Measurements from ENCODE around the gene IGFBPL1.
"Not testable (repeated sequence)": the region's sequence is repeated elsewhere in the genome, so short reads cannot be mapped to it uniquely, and the experiment has no call there.

Gene IGFBPL1, protein sequence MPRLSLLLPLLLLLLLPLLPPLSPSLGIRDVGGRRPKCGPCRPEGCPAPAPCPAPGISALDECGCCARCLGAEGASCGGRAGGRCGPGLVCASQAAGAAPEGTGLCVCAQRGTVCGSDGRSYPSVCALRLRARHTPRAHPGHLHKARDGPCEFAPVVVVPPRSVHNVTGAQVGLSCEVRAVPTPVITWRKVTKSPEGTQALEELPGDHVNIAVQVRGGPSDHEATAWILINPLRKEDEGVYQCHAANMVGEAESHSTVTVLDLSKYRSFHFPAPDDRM

GRCh38 chr9:38423973-38424843 lies at the start of gene IGFBPL1:
TSS of gene IGFBPL1 (minus strand) at chr9:38424454. CDS start at chr9:38424424, 30 bp downstream.
- DNase-seq, result peak; percentile 17

DNA sequence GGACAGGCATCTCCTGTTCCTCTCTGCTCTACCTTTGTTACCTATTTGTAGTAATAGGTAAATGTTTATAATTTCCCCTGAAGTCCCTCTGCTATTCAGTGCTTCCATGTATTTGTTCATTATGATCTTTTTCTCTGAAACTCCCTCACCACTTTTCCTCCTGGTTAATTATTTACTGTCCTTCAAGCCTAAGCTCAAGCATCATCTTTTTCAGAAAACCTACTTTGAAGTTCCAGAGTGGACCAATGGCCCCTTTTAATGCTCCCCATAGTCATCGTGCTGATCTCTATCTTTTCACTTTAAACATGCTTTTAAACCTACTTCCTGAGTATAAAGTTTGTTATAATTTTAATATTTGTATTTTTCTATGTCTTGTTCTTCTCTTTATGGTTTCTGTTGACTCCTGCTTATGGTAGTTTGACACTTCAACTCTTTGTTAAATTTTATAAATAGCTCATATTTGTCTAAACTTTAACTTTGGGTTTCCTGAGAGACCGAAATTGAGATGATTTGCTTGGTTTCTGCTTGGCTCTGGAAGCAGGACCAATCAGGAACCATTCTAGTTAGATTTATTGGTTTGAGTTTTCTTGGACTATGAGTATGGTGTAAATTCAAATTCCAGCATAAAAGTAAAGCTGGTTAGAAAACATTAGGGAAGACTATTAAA lies 48.5 kb upstream of the IGFBPL1 start:
- not testable (repeated sequence) for DNase-seq

DNA sequence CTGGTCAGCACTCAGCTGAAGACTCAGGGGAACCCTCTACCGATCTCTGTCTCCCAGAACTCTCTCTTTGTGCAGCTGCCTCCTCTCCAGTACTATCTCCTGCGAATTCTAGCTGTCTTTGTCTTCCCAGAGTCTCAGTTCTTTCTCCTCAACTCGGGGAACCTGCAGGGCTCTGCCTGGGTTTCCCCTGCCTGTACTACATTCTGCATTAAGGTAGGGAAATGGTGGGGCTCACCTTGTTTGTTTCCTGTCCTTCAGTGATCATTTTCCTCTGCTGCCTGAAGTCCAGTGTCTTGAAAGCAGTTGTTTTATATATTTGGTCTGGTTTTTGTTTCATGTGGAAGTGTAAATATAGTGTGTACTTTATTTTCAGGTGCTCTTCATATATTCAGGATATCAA lies 43.1 kb upstream of the IGFBPL1 start:
- no peak for DNase-seq

DNA sequence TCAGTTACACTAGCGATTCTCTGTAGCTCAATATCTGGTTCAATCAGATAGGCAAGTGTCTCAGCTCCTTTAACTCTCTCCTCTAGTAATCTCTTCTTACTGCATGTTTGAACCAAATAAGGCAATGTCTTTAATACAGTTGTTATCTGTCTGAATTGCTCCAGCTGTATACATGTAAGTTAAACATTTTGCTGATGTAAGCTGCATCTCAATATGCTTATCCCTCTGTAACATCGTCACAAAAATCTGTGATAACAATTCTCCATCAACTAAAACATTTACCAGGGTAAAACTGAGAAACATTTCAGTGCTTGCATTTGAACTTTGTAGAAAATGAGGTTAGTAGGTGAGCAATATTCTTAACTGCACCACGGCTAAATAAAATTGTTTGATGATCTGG lies 29.6 kb upstream of the IGFBPL1 start:
- no peak for DNase-seq

DNA sequence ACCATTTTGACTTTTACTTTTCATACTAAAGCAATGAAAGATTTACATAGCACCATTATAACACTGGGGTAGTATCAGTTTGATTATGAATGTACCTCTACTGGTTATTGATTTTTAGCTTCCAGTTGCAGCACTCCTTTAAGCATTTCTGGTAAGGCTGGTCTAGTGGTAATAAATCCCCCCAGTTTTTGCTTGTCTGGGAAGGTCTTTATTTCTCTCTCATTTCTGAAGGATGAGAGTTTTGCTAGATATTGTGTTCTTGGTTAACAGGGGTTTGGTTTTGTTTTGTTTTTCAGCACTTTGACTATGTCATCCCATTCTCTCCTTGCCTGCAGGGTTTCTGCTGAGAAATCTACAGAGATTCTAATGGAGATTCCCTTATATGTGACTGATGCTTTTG lies 26.9 kb upstream of the IGFBPL1 start:
- DNase-seq, result no peak

- no peak for DNase-seq
These were observed 23.4 kb upstream of the IGFBPL1 start for GRCh38 chr9:38447703-38448102.

DNA sequence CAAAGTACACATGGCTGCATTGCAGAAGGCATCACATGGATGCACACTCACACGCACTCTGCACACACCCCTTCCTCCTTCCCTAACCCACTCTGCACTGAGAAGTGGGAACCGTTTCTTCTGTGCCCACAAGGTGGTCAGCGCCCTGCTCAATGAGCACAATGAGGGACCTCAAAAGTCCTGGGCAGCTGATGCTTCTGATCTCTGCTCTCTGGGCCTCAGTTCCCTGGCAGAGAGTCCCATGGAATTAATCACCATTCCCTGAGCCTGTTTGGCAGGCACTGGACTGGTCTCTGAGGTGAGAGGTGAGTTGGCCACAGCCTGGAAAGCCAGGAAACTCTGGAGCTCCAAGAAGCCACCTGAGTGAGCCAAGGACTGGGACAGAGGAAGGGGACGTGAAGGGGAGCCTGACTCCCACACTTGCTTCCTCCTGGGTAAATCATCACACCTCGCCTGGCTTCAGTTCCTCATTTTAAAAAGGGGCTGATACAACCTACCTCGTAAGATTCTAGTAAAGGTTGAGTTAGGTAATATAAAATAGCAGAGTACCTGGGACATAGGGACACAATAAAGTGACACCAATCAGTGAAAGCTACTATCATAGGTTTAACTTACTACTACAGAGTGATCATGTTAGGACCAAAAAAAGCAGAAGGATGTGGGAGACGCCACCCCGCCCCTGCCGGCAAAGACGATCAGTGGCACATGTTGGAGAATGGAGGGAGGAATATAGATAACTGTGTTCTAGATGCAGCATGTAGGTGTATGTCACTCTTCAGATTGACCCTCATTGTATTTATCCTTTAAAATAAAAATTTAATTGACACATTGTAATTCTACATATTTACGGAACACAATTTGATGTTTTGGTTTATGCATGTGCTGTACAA lies 21.1 kb upstream of the IGFBPL1 start:
- peak; percentile 27 for DNase-seq

- DNase-seq, result no peak
These were observed 19.3 kb upstream of the IGFBPL1 start for GRCh38 chr9:38443597-38443996.

- DNase-seq, result no peak
These were observed 18.9 kb upstream of the IGFBPL1 start for GRCh38 chr9:38443181-38443580.

- no peak for DNase-seq
These were observed 18.3 kb upstream of the IGFBPL1 start for GRCh38 chr9:38442473-38443096.

DNA sequence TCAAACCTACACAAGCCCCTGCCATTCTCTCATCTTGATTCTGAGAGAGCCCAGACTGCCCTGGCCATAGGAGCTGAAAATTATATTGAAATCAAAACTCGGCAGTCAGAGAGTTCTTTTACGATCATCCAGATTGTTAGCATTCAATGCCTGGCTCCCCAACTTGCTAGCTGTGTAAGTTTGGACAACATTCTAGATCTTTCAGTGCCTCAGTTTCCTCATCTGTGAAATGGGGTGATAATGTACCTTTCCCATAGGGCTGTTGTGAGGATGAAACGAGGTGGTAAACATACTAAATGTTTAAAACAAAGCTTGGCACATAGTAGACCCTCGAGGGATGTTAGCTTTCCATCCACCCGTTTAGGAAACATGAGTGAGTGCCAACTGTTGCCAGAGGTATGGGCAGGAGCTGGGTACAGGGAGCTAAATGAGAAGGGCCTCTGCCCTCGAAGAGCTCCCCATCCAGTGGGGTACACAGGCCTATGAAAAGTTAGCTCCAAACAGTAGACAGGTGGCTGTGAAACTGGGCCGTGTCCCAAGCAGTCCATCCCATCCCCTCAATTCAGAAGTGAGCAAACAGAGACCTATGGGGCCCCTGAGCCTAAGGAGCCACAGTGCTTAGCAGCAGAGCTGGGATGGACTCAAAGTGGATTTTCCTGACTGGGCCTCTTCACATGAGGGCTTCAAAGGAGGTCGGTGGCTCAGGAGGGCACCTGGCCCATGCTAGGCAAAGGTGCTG lies 17.3 kb upstream of the IGFBPL1 start:
- DNase-seq, result no peak

- DNase-seq, result no peak
These were observed 16.3 kb upstream of the IGFBPL1 start for GRCh38 chr9:38440516-38440915.

DNA sequence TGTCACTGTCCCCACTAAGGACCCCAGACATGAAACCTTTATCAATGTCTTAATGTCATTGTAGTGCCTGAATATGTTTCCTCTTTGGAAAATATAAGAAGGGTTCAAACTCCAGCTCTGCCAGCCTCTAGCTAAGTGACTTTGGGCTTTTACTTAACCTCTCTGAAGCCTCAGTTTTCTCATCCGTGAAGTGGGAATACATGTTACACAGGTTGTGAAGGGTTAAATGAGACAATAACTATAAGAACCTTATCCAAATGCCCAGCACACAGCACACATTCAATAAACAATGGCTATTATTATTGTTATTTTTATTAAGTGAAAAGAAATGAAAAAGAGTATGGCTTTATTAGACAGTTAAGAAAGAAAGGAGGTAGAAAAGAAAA lies 15.7 kb upstream of the IGFBPL1 start:
- no peak for DNase-seq

- no peak for DNase-seq
These were observed 15.1 kb upstream of the IGFBPL1 start for GRCh38 chr9:38439291-38439915.

DNA sequence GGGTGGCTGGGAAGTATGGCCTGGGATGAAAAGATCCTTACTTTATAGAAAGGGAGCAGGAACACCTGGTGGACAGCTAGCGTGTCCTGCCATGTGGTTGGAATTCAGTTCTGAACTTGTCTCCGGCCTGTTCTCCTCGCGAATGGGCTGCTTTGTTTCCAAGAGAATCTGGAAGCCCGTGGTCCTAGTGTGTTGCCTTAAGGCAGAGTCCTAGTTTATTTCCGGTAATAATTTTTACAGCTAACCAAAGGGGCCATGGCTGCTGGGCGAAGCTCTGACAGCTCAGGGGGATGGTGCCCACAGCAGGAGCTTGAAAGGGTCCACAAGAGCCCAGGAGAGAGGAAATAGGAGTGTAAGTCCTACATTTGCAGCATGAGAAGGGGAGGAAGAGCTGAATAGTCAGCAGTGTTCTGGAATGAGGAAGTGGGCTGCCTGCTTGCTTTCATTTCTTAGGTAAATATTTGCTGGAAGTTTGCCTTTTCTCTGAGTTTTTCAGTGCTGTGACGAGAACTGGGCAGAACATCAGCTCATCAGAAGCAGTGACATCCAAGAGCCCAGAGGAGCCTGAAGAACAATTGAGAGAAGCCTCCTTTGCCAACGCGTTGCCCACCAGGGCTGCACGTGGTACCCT lies 13.1 kb upstream of the IGFBPL1 start:
- no peak for DNase-seq

DNA sequence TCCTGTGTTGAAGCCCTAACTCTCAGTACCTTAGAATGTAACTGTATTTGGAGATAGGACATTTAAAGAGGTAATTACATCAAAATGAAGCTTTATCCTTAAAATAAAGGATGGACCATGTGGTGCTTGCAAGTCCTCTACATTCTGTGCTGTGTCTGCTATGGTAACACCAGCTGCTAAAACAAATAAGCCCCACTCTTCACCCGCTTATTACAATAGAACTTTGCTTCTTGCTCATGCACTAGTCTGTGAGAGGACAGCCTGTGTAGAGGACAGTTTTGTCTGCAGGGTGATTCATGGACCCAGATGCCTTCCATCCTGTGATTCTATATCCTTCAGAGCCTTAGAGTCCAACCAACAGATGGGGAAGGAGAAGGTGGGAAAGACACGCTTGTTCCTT lies 12.5 kb upstream of the IGFBPL1 start:
- DNase-seq, result no peak

DNA sequence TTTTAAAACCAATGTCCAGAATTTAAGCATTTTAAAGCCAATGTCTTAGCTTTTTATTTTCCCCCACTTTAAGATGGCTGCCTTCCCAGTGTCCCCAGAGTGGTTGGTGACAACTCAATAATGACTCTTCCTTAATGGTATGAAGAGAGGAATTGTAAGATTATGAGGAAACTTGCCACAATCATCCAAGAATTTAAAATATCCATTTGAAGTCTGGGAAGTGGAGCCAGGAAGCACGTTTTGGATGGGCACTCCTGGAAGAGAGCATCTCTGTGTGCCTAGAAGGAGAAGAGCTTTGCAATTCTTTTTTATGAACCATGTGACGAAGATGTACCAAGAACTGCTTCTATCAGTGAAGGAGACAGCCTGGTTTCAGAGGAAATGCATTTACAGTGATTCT lies 11.3 kb upstream of the IGFBPL1 start:
- no peak for DNase-seq

DNA sequence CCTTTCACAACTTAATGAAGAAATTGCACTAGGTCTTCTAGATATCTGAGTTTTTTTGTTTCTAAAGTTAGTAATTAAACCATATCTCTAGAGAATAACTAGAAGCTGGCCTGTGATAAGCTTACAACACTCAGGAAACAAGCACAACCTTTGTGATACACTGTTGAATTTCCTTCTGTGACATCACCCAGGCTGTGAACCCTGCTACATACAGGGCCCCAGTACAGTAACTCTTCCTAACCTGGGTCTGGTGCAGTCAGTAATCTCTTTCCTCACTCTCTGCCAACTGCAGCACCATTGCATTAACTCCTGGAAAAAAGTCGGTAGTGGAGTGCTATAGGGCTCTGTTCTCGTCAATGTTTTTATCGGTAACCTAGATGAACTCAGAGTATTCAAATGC lies 10.6 kb upstream of the IGFBPL1 start:
- DNase-seq, result no peak

- no peak for DNase-seq
These were observed 10.1 kb upstream of the IGFBPL1 start for GRCh38 chr9:38434365-38434764.

DNA sequence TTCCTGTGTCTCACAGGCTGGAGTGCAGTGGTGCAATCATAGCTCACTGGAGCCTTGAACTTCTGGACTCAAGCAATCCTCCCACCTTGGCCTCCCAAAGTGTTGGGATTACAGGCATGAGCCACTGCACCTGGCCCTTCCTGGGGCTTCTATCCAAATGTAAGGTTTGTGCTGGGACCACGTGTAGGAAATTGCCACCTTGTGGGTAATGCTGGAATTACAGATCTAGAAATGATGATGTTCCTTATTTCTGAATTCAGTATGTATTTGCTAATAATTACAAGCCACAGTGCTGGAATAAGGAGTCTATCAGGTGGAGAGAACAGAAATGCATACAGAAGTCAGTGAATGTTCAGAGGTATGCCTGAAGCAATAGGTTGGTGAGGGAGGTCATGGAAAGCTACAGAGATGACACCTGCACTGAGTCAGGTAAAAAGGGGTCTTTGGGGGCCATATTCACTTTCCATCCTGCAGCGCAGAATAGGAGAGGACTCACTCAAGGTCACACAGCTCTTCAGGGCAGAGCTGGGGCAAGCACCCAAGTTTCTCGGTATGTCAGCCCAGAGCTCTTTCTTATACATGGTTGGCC lies 8.8 kb upstream of the IGFBPL1 start:
- DNase-seq, result peak; percentile 70

Data from hematopoietic multipotent progenitor cell treated with erythropoietin and hydrocortisone succinate and interleukin-3 and kit ligand, for 6 days (in vitro differentiated cells).